ENCODE results near the gene HELZ. TPM values are rescaled to one million over a fixed set of nuclear protein-coding genes. Genes with fewer than 3 reads are reported as not detected.
A peak's percentile ranks its signal among the peaks of the same experiment; 100 is the strongest.
"Not testable (repeated sequence)": the region's sequence is repeated elsewhere in the genome, so short reads cannot be mapped to it uniquely, and the experiment has no call there.

Gene HELZ
- total and polyA plus RNA-seq, 5 donors: 5.6 to 43.9 (median 37.2) TPM

GRCh38 chr17:67265436-67266019, 20.5 kb upstream of the HELZ start:
- no peak overlapping the region for H3K4me3 ChIP-seq (ENCODE audit: low read length)
- DNase-seq: no peak
- WGBS: 90% methylated on average over 4 of the region's 4 CpGs
- intact Hi-C loops (cut with DNase I): no loop called here
- H3K9me3 ChIP-seq (ENCODE audit: control insufficient read depth, low read length): no peaks in the 10 kb centered on the region
- no peaks in the 10 kb centered on the region for H3K4me1 ChIP-seq (ENCODE audit: control insufficient read depth, insufficient read depth, low read length)
- no peaks in the 10 kb centered on the region for H3K27me3 ChIP-seq (ENCODE audit: control insufficient read depth, insufficient read depth)
- no peak for ATAC-seq
- H3K27ac ChIP-seq (ENCODE audit: low read length): no peak overlapping the region

GRCh38 chr17:67262435-67263117, 17.6 kb upstream of the HELZ start:
- H3K4me3 ChIP-seq (ENCODE audit: low read length): no peak overlapping the region
- H3K27me3 ChIP-seq (ENCODE audit: control insufficient read depth, insufficient read depth): no peaks in the 10 kb centered on the region
- 76% methylated on average over 7 of the region's 7 CpGs for WGBS
- H3K9me3 ChIP-seq (ENCODE audit: control insufficient read depth, low read length): no peaks in the 10 kb centered on the region
- H3K27ac ChIP-seq (ENCODE audit: low read length): no peak overlapping the region
- H3K4me1 ChIP-seq (ENCODE audit: control insufficient read depth, insufficient read depth, low read length): peaks cover 3% of the 10 kb centered on the region
- no peak for DNase-seq
- intact Hi-C loops (cut with DNase I): no loop called here
- no peak for ATAC-seq

- DNase-seq (peak in 2 of 3 donors; percentile 39 to 49), ATAC-seq (peak; percentile 73 to 88)
- peak overlapping the region; percentile 89 for H3K27ac ChIP-seq (ENCODE audit: low read length)
Measured at GRCh38 chr17:67260170-67260987, 15.4 kb upstream of the HELZ start.

GRCh38 chr17:67258821-67259468, 13.9 kb upstream of the HELZ start:
- H3K4me1 ChIP-seq (ENCODE audit: control insufficient read depth, insufficient read depth, low read length): peaks cover 3% of the 10 kb centered on the region
- intact Hi-C loops (cut with DNase I): no loop called here
- no peaks in the 10 kb centered on the region for H3K27me3 ChIP-seq (ENCODE audit: control insufficient read depth, insufficient read depth)

More at GRCh38 chr17:67260170-67260987, 15.4 kb upstream of the HELZ start:
- Histone ChIP-seq H3K4me1 (ENCODE audit: control insufficient read depth, insufficient read depth, low read length) (peaks cover 3% of the 10 kb centered on the region), H3K27me3 (ENCODE audit: control insufficient read depth, insufficient read depth) (no peaks in the 10 kb centered on the region), H3K9me3 (ENCODE audit: control insufficient read depth, low read length) (no peaks in the 10 kb centered on the region), H3K4me3 (ENCODE audit: low read length) (no peak overlapping the region)
- WGBS: 53% methylated on average over 14 of the region's 14 CpGs
- intact Hi-C loops (cut with DNase I): no loop called here

GRCh38 chr17:67256075-67256732, 11.2 kb upstream of the HELZ start:
- no peak overlapping the region for H3K27ac ChIP-seq (ENCODE audit: low read length)
- peaks cover 3% of the 10 kb centered on the region for H3K4me1 ChIP-seq (ENCODE audit: control insufficient read depth, insufficient read depth, low read length)
- H3K4me3 ChIP-seq (ENCODE audit: low read length): no peak overlapping the region
- DNase-seq (no peak), ATAC-seq (no peak)
- WGBS: 96% methylated on average over 5 of the region's 5 CpGs
- no peaks in the 10 kb centered on the region for H3K27me3 ChIP-seq (ENCODE audit: control insufficient read depth, insufficient read depth)
- no peaks in the 10 kb centered on the region for H3K9me3 ChIP-seq (ENCODE audit: control insufficient read depth, low read length)
- intact Hi-C loops (cut with DNase I): no loop called here

More at GRCh38 chr17:67258821-67259468, 13.9 kb upstream of the HELZ start:
- DNase-seq (no peak), ATAC-seq (no peak)
- Histone ChIP-seq H3K9me3 (ENCODE audit: control insufficient read depth, low read length) (no peaks in the 10 kb centered on the region), H3K4me3 (ENCODE audit: low read length) (no peak overlapping the region), H3K27ac (ENCODE audit: low read length) (no peak overlapping the region)
- 82% methylated on average over 11 of the region's 11 CpGs for WGBS

GRCh38 chr17:67253384-67253783, 8.4 kb upstream of the HELZ start:
- H3K27ac ChIP-seq (ENCODE audit: low read length): no peak overlapping the region
- peaks cover 3% of the 10 kb centered on the region for H3K4me1 ChIP-seq (ENCODE audit: control insufficient read depth, insufficient read depth, low read length)
- no peak overlapping the region for H3K4me3 ChIP-seq (ENCODE audit: low read length)
- 57% methylated on average over 2 of the region's 2 CpGs for WGBS
- no peaks in the 10 kb centered on the region for H3K27me3 ChIP-seq (ENCODE audit: control insufficient read depth, insufficient read depth)
- ATAC-seq (no peak), DNase-seq (no peak)
- intact Hi-C loops (cut with DNase I): no loop called here
- H3K9me3 ChIP-seq (ENCODE audit: control insufficient read depth, low read length): no peaks in the 10 kb centered on the region

- H3K9me3 ChIP-seq (ENCODE audit: control insufficient read depth, low read length); H3K27ac ChIP-seq (ENCODE audit: low read length); H3K4me3 ChIP-seq (ENCODE audit: low read length); H3K27me3 ChIP-seq (ENCODE audit: control insufficient read depth, insufficient read depth); ATAC-seq; DNase-seq; H3K4me1 ChIP-seq (ENCODE audit: control insufficient read depth, insufficient read depth, low read length); intact Hi-C loops (cut with DNase I): not testable (repeated sequence)
- 91% methylated on average over 4 of the region's 4 CpGs for WGBS
Measured at GRCh38 chr17:67251586-67251985, 6.6 kb upstream of the HELZ start.

- ATAC-seq: no peak
- 89% methylated on average over 6 of the region's 6 CpGs for WGBS
- Histone ChIP-seq H3K4me1 (ENCODE audit: control insufficient read depth, insufficient read depth, low read length) (no peaks in the 10 kb centered on the region), H3K27me3 (ENCODE audit: control insufficient read depth, insufficient read depth) (no peaks in the 10 kb centered on the region), H3K4me3 (ENCODE audit: low read length) (no peak overlapping the region), H3K9me3 (ENCODE audit: control insufficient read depth, low read length) (no peaks in the 10 kb centered on the region), H3K27ac (ENCODE audit: low read length) (no peak overlapping the region)
- intact Hi-C loops (cut with DNase I): no loop called here
- DNase-seq: no peak
Measured at GRCh38 chr17:67248291-67248690, 3.3 kb upstream of the HELZ start.

GRCh38 chr17:67247416-67247900, 2.5 kb upstream of the HELZ start:
- 96% methylated on average over 12 of the region's 12 CpGs for WGBS
- no peak for DNase-seq
- ATAC-seq: no peak
- intact Hi-C loops (cut with DNase I): no loop called here
- Histone ChIP-seq H3K27ac (ENCODE audit: low read length) (no peak overlapping the region), H3K27me3 (ENCODE audit: control insufficient read depth, insufficient read depth) (no peaks in the 10 kb centered on the region), H3K4me3 (ENCODE audit: low read length) (no peak overlapping the region), H3K4me1 (ENCODE audit: control insufficient read depth, insufficient read depth, low read length) (no peaks in the 10 kb centered on the region), H3K9me3 (ENCODE audit: control insufficient read depth, low read length) (no peaks in the 10 kb centered on the region)

- ATAC-seq (no peak), DNase-seq (no peak)
- H3K4me1 ChIP-seq (ENCODE audit: control insufficient read depth, insufficient read depth, low read length): no peaks in the 10 kb centered on the region
- H3K4me3 ChIP-seq (ENCODE audit: low read length): no peak overlapping the region
- intact Hi-C loops (cut with DNase I): no loop called here
- no peaks in the 10 kb centered on the region for H3K27me3 ChIP-seq (ENCODE audit: control insufficient read depth, insufficient read depth)
- WGBS: 68% methylated on average over 17 of the region's 17 CpGs
- no peak overlapping the region for H3K27ac ChIP-seq (ENCODE audit: low read length)
- H3K9me3 ChIP-seq (ENCODE audit: control insufficient read depth, low read length): no peaks in the 10 kb centered on the region
Measured at GRCh38 chr17:67246653-67247415, 1.8 kb upstream of the HELZ start.
